NCI-H1436 (cell line): ENCODE data around the gene ATXN7L1.

Source experiments
- DNase-seq: peaks from one replicate; lab custom pipeline; 2025; lab: John Stamatoyannopoulos, UW

Gene ATXN7L1

DNA sequence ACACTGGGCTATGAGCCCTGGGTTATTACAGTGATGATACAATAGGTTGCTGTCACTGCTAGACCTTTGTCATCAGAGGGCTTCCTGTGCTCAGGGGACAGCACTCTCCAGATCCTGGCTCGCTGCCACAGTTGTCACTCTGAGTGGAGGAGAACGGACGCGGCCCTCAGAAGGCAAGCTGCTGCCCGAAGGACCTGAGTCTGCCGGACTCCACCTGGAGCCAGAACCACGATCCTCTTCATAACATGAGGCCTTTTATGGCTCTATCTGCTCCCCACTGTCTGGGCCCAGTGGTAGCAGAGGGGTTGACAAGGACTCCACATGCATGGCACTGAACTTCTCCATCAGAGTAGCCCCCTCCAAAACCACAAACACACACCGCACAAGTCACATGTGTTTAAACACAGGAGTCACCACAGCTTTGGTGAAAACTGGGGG lies 200.4 kb downstream of the ATXN7L1 start:
- no peak for DNase-seq

GRCh38 chr7:105674200-105674920 lies 202.0 kb downstream of the ATXN7L1 start:
- DNase-seq, result no peak

GRCh38 chr7:105673367-105674084 lies 202.9 kb downstream of the ATXN7L1 start:
- DNase-seq, result peak; percentile 17

GRCh38 chr7:105672801-105673200 lies 203.6 kb downstream of the ATXN7L1 start:
- no peak for DNase-seq

GRCh38 chr7:105666324-105666723 lies 210.1 kb downstream of the ATXN7L1 start:
- DNase-seq, result no peak

- DNase-seq, result no peak
Observed at GRCh38 chr7:105665684-105666083, 210.7 kb downstream of the ATXN7L1 start.

GRCh38 chr7:105664816-105665525 lies 211.4 kb downstream of the ATXN7L1 start:
- no peak for DNase-seq

DNA sequence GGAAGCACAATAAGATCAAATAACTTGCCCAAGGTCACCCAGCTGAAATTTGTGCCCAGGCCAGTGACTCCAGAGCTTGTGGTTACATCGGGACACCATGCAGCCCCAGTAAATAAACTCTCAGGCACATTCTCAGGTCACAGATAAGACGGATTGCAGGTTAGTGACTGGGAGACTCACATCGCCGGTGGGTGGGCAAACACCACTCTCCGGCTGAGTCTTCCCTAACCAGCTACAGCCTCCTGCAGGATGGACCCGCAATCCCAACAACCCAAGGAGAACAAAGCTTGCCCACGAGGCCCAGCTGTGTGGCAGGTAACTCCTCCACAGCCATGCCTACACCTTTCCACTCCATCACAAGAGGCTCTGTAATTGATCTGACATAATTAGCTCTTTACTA lies 213.4 kb downstream of the ATXN7L1 start:
- DNase-seq, result no peak

DNA sequence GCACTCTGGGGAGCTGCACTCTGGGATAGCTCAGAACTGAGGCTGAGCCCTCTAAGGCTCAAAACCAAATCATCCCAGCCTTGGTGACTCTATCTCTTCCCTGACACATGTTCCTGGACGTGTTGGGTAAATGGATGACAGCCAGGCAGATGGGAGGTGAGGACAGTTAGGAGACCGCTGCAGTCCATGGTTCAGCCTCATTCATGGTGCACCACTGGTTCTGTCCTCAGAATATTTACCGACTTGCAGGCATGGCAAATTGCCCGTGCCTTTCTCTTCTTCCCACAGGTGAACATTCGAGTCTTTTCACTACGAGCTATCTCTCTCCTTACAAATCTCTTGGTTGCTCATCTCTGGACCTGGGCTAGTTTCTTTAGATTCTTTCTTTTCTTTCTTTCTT lies 214.8 kb downstream of the ATXN7L1 start:
- DNase-seq, result no peak

- peak; percentile 23 for DNase-seq
Observed at GRCh38 chr7:105656922-105657521, 219.4 kb downstream of the ATXN7L1 start.

- DNase-seq, result no peak
Observed at GRCh38 chr7:105655500-105656380, 220.7 kb downstream of the ATXN7L1 start.

DNA sequence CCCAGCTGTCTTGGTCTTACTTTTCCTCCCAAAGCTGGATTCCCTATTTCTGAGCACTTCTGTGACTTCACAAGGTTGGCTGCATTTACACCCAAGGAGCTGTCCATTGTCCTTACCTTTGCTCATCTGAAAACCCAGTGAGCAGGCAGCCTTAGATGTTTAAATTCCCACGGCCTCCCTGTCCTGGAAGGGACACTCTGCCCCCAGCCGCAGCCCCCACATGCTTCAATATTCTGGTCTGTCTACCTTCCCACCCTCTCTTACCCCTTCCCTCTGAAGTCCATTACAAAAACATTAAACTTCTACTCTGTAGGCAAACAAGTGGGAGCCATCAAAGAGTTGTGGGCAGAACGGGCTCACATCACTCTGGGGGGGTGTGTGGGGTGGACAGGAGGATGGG lies 221.3 kb downstream of the ATXN7L1 start:
- DNase-seq, result no peak

GRCh38 chr7:105654095-105654686 lies 222.2 kb downstream of the ATXN7L1 start:
- no peak for DNase-seq

DNA sequence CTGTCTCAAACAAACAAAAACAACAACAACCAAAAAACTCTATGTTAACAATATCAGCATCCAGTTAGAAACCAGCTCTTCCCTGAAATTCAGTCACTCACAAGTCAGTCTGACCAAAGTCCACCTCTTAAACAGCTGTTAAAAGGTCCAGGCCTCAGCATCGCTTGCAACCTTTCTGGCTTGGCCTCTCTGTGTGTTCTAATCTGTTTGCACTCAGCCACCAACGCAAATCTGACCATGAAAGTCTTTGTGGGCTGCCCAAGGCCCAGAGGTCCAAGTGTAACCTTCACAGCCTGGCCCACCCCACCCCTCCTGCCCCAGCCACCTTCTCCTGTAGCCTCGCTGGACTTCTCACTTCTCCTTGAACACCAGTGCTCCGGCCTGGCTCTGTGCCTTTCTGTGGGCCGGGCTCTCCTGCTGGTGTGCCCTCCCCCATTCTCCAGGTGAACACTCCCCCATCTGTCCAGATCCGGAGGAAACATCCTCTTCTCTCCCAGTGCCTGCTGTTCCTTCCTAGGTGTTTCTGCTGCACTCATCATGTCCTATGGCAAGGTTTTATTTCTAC lies 222.9 kb downstream of the ATXN7L1 start:
- DNase-seq, result no peak

DNA sequence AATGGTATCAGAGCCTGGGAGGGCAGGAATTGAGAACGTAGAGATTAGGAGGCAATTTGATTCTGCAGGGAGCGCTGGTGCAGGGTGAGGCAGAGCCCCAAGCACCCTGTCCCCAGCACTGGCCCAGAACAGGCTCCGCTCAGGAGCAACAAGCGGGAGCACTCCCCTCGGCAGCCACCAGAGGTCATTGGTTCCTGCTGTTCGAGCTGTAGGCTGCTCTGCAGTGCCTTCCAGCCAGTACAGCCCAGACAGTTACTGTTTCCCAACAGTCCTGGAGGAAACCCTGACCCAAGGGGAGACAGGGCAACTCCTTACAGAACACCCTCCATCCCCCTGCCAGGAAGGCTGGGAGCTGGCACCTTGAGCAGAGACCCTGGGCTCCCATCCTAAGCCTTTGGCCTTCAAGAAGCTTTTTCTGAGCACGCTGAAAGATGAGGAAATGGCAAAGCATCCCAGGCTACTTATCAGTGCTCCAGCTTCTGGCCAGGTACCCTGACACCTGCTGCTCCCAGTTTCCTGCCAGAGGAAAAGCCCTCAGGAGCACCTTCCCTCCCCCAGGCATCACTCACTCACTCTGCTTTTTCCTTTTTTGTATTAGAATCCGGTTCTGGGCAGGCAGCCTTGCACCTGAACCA lies 223.9 kb downstream of the ATXN7L1 start:
- peak; percentile 74 for DNase-seq

GRCh38 chr7:105651798-105652197 lies 224.6 kb downstream of the ATXN7L1 start:
- DNase-seq, result no peak

- no peak for DNase-seq
Observed at GRCh38 chr7:105650382-105650970, 225.9 kb downstream of the ATXN7L1 start.

DNA sequence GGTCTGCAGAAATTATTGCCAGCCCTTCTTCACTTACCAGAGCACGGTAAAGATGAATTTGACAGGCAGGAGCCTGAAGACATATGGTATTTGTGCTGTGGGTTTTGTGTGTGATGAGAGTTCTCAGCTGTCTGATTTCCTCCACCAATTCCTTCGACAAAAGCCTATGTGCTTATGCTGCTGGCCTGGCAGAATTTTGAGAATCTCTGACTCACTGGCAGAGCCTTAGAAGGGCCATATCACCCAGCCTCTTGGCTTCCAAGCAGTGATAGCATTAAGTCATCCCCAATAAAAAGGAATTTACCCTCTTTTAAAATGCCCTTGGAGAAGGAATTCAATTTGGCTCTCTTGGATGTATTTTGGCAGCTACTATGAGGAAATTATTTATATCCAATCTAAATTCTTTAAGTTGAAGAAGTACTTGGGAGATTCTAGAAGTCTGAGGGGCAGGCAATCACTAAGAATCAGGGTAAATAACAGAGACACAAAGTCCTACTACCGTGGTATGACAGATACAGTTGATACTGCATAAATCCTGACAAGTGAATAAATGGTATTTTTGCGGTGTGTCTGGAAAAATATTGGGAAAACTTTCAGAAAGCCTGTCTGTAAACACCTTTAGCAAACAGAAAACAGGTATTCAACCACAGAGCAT lies 226.5 kb downstream of the ATXN7L1 start:
- no peak for DNase-seq
